Fibroblast of pulmonary artery (primary cell): Measurements from ENCODE around the gene TSSC4.
A peak's percentile ranks its signal among the peaks of the same experiment; 100 is the strongest.

Source experiments
- DNase-seq: peaks from one replicate; pipeline ENCODE4 v3.0.0-alpha.2; 2010; ENCODE audit warnings: low read depth
- H3K4me3 ChIP-seq: replicated peaks from 2 replicates; pipeline ENCODE4 v1.5.1; 2011; ENCODE audit warnings: low read depth, mild to moderate bottlenecking, control low read depth, low read length, moderate library complexity
- TF ChIP-seq, protein P1 (sequence below): IDR thresholded peaks from 2 replicates; pipeline ENCODE4 v1.5.1; 2011; ENCODE audit warnings: mild to moderate bottlenecking, control low read depth, low read length, inconsistent platforms; ENCODE audit errors: missing control alignments

The TSSC4 gene

DNA sequence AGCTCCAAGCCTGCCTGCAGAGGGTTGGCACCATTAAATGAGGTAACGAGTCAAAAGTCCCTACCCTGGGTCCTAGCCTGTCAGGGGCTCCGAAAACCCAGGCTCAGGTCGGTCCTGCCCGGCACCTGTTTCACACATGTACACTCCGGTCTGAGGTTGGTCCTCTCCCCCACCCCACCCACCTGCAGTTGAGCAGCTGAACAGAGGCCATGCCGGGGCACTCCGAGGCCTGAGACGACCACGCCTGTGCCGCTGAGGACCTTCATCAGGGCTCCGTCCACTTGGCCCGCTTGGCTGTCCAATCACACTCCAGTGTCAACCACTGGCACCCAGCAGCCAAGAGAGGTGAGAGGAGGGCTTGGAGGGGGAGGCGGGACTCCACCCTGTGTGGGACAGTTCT is 1.6 kb downstream of the TSSC4 start:
- TF ChIP-seq, protein P1, sequence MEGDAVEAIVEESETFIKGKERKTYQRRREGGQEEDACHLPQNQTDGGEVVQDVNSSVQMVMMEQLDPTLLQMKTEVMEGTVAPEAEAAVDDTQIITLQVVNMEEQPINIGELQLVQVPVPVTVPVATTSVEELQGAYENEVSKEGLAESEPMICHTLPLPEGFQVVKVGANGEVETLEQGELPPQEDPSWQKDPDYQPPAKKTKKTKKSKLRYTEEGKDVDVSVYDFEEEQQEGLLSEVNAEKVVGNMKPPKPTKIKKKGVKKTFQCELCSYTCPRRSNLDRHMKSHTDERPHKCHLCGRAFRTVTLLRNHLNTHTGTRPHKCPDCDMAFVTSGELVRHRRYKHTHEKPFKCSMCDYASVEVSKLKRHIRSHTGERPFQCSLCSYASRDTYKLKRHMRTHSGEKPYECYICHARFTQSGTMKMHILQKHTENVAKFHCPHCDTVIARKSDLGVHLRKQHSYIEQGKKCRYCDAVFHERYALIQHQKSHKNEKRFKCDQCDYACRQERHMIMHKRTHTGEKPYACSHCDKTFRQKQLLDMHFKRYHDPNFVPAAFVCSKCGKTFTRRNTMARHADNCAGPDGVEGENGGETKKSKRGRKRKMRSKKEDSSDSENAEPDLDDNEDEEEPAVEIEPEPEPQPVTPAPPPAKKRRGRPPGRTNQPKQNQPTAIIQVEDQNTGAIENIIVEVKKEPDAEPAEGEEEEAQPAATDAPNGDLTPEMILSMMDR, result no peak
- no peak for DNase-seq
- H3K4me3 ChIP-seq, result peak overlapping the region; percentile 85

- TF ChIP-seq, protein P1, result no peak
- DNase-seq, result no peak
- no peak overlapping the region for H3K4me3 ChIP-seq
Observed at GRCh38 chr11:2402890-2403645, 2.5 kb downstream of the TSSC4 start.

GRCh38 chr11:2404735-2405196 is 4.2 kb downstream of the TSSC4 start:
- no peak for DNase-seq
- TF ChIP-seq, protein P1, result no peak
- H3K4me3 ChIP-seq, result no peak overlapping the region

- TF ChIP-seq, protein P1, result no peak
- no peak for DNase-seq
- H3K4me3 ChIP-seq, result no peak overlapping the region
Observed at GRCh38 chr11:2406451-2406850, 5.9 kb downstream of the TSSC4 start.

- DNase-seq, result no peak
- TF ChIP-seq, protein P1, result no peak
- H3K4me3 ChIP-seq, result no peak overlapping the region
Observed at GRCh38 chr11:2406878-2407410, 6.4 kb downstream of the TSSC4 start.

DNA sequence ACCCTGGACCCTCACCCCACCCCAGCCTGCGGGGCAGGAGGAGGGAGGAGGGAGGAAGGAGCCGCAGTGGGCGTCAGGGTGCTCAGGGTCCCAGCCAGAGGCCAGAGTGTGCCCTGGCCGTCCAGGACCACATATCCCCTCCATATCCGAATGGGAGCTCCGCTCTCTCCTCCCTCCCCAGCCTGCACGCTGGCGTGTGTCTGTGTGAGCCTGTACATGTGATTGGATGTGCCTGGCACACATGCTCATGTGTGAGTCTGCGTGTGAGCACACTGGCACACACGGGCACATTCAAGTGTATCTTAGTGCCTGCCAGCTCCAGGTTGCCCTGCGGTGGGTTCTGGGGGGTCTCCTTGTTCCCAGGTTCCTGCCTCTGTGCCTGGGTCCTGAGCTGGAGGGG is 8.1 kb downstream of the TSSC4 start:
- TF ChIP-seq, protein P1, result no peak
- no peak for DNase-seq
- H3K4me3 ChIP-seq, result no peak overlapping the region
